ENCODE results near the gene SRSF3.
"Not testable (repeated sequence)": the region's sequence is repeated elsewhere in the genome, so short reads cannot be mapped to it uniquely, and the experiment has no call there.

Gene SRSF3

DNA sequence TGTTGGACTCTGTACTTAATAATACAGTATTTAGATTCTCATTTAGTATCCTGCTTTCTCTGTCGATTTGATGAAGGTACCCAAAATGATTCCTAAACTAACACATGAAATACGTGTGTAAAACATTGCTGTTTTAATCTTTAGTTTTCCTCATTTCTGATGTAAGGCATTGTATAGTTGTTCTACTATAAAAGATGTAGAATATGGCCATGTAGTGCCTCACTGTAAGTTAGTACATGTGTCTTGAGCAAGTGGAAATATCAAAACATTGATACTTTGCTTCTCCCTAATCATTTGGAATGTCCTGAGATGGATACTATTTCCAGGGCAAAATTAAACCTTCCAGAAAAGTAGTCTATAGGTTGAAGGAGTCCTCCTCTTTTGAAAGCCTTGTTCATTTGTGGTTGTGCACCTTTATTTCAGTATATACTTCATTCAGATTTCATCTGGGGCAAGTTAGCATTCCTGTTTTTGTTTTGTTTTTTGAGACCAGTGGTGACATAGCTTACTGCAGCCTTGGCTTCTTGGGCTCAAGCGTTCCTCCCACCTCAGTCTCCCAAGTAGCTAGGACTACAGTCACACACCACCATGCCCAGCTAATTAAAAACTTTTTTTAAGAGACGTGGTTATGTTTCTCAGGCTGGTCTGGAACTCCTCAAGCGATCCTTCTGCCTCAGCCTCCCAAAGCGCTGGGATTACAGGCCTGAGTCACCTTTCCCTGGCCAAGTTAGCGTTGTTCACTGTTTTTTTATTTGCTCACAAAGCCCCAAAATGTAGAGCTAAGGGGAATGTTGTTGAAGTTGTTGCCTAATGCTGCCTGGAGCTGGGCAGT lies 11.6 kb downstream of the SRSF3 start:
- DNase-seq, result no peak

GRCh38 chr6:36607305-36607682 lies 13.1 kb downstream of the SRSF3 start:
- DNase-seq, result not testable (repeated sequence)

GRCh38 chr6:36607683-36608386 lies 13.7 kb downstream of the SRSF3 start:
- DNase-seq, result no peak

- DNase-seq, result no peak
Observed at GRCh38 chr6:36608788-36609563, 14.8 kb downstream of the SRSF3 start.

DNA sequence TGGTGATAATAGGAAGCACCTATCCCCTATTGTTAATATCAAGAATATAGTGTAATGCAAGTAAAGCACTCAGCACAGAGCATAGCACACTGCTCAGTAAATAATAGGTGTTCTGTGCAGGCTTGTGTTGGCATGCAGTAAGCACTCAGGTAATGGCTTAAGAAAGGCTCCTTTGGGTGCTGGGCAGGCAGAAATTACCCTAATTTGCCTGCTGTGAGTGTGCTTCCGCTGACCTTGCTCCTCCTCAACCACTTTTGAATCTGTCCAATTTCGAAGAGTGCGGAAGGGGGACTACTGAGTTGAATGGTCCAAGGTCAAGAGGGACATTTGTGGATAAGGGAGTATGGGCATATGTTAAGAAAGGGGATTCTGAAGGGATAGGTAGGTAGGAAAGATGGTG lies 15.4 kb downstream of the SRSF3 start:
- no peak for DNase-seq

GRCh38 chr6:36610041-36610955 lies 16.1 kb downstream of the SRSF3 start:
- DNase-seq, result no peak

DNA sequence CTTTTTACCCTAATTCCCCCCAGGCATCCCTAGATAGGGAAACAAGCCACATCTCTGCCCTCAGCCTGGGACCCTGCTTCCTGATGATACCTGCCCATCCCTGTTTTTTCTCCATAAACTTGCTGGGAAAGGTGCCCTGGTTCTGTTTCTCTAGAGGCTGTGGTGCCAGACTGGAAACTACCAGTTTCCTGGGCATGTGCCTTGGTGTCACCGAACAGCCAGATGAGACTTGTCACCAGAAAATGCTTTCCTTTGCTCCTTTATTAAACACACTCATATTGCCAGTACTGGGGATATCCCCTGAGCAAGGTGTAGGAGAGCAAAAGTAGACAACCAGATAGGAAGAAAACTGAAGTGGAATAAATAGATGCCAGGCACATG lies 16.8 kb downstream of the SRSF3 start:
- no peak for DNase-seq

- DNase-seq, result not testable (repeated sequence)
Observed at GRCh38 chr6:36611679-36612078, 17.5 kb downstream of the SRSF3 start.

DNA sequence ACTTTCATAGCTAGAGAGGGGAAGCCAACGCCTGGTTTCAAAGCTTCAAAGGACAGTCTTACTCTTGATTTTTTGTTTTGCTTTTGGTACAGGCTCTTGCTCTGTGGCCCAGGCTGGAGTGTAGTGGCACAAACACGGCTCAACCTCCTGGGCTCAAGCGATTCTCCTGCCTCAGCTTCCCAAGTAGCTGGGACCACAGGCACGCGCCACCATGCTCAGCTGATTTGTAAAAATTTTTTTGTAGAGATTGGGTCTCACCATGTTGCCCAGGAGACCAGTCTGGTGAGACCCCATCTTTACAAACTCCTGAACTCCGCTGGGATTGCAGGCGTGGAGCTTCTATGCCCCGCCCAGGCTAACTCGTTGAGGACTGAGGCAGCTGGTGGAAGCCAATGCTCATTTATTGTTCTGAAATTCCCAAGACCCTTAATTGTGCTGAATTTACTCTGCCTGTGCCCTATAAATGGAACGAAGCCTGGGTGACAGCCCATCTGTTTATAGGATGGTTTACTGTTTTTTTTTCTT lies 18.0 kb downstream of the SRSF3 start:
- DNase-seq, result no peak

GRCh38 chr6:36613200-36613995 lies 19.2 kb downstream of the SRSF3 start:
- DNase-seq, result no peak

DNA sequence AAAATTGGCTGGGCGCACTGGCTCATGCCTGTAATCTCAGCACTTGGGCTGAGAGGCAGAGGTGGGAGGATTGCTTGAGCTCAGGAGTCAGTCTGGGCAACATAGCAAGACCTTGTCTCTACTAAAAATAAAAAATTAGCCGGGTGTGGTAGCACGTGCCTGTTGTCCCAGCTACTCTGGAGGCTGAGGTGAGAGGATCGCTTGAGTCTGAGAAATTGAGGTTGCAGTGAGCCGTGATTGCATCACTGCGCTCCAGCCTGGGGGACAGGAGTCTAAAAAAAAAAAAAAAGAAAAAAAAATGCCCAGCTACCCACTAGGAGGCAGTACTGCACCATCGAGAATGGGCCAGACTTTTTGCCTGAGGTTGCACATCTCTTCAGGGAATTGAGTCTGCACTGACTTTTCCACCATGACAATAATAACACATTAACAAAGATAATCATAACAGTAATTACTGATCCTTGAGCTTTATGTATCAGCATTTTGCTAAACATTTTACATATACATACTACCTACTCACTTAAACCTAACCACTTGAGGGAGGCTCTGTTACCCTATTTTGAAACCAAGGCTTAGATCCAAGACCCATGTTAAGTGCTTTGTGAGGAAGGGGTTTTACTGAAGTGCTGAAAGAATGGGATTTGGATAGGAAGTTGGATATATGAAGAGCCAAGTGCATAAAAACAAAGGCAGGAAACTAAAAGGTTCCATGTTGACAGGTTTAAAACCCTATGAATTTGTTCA lies 21.0 kb downstream of the SRSF3 start:
- DNase-seq, result peak; percentile 58

DNA sequence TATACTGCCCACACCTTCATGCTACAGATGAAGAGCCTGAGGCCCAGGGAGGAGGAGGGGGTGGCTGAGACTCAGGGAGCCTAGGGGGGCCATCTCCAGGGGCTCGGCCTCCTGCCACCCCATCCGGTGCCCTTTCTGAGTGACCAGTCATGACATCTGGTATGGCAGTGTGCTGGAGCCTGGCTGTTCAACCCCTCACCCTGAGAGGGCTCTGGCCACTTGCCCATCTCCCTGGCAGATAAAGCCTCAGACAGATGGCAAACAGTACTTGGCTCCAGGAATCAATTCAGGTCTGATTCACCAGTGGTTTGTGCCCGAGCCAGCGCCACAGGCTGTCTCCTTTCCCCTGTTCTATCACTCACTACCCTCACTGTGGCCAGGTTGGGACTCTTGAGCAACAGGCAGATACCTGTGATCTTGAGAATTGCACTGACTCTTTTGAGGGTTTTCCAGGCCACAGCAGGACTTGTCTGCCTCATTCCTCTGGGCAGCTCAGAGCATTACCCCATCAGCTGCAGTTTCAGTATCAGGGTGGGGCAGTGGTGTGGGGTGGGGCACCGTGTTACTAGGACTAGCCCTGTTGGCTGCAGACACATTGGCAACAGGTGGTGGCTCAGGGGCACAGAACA lies 22.8 kb downstream of the SRSF3 start:
- DNase-seq, result no peak

- no peak for DNase-seq
Observed at GRCh38 chr6:36618366-36619355, 24.5 kb downstream of the SRSF3 start.

DNA sequence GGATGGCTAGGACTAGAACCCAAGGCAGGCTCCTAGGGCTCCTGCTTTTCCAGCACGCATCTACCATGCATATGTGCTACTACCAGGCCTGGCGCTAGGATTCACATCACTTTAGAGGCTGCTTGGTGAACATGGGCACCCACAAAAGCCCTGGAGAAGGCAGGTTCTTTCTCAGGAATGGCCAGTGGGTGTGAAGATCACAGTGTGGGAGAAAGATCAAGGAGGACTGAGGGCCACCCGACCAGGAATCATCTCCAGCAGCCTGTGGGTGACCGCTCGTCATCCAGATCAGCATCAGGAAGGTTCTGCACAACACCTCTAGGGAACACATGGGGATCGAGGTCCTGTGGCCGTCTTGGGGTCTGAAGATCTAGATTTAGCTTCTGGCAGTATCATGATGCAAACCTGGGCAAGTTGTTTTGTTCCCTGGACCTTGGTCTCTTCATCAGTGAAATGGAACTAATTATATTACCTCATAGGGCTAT lies 27.3 kb downstream of the SRSF3 start:
- DNase-seq, result no peak

- no peak for DNase-seq
Observed at GRCh38 chr6:36622901-36623546, 28.9 kb downstream of the SRSF3 start.

GRCh38 chr6:36623547-36624459 lies 29.6 kb downstream of the SRSF3 start:
- DNase-seq, result peak; percentile 75

Data from fibroblast of skin of right quadriceps (primary cell).